Neural progenitor cell (in vitro differentiated cells): ENCODE results near the gene STAT5B. TPM values are rescaled to one million over a fixed set of nuclear protein-coding genes. Genes with fewer than 3 reads are reported as not detected.

Experiments used
- DNase-seq: peaks from one replicate; pipeline ENCODE4 v3.0.0-alpha.2; 2016; ENCODE audit warnings: low spot score
- H2AFZ ChIP-seq: fragments of 200-600 bp; sonication (generic); replicated peaks from 2 replicates; pipeline ENCODE4 v1.6.1; 2016; ENCODE audit warnings: antibody characterized with exemption
- H3F3A ChIP-seq: fragments of 200-600 bp; sonication (generic); 2 replicates; pipeline ENCODE4 v1.6.1; 2016; ENCODE audit warnings: antibody characterized with exemption, low read depth
- H3K27ac ChIP-seq: fragments of 200-600 bp; sonication (generic); 2 replicates; pipeline ENCODE4 v1.5.1; 2016; ENCODE audit warnings: mild to moderate bottlenecking
- H3K27me3 ChIP-seq: fragments of 200-600 bp; sonication (generic); 2 replicates; pipeline ENCODE4 v1.6.1; 2016; ENCODE audit warnings: mild to moderate bottlenecking, moderate library complexity
- H3K36me3 ChIP-seq: fragments of 200-600 bp; sonication (generic); 2 replicates; pipeline ENCODE4 v1.5.1; 2016
- H3K4me1 ChIP-seq: fragments of 200-600 bp; sonication (generic); 2 replicates; pipeline ENCODE4 v1.6.1; 2016; ENCODE audit warnings: mixed run types
- H3K4me2 ChIP-seq: fragments of 200-600 bp; sonication (generic); 2 replicates; pipeline ENCODE4 v1.6.1; 2016
- H3K4me3 ChIP-seq: fragments of 200-600 bp; sonication (generic); 2 replicates; pipeline ENCODE4 v1.5.1; 2016
- H3K79me2 ChIP-seq: fragments of 200-600 bp; sonication (generic); 2 replicates; pipeline ENCODE4 v1.6.1; 2016; ENCODE audit warnings: low read depth
- H3K9ac ChIP-seq: fragments of 200-600 bp; sonication (generic); 2 replicates; pipeline ENCODE4 v1.6.1; 2016
- H3K9me3 ChIP-seq: fragments of 200-600 bp; sonication (generic); 2 replicates; pipeline ENCODE4 v1.5.1; 2016; ENCODE audit warnings: low read depth
- H4K20me1 ChIP-seq: fragments of 200-600 bp; sonication (generic); 2 replicates; pipeline ENCODE4 v1.6.1; 2016; ENCODE audit warnings: low read depth
- H3K27ac Mint-ChIP-seq: 3 replicates; pipeline ENCODE4 v1.8.0; 2021; ENCODE audit warnings: mixed read lengths
- H3K27me3 Mint-ChIP-seq: 2 replicates; pipeline ENCODE4 v1.8.0; 2022; ENCODE audit warnings: low read depth, mild to moderate bottlenecking, inconsistent platforms, moderate library complexity, mixed read lengths; ENCODE audit not compliant: insufficient read depth
- H3K36me3 Mint-ChIP-seq: 3 replicates; pipeline ENCODE4 v1.8.0; 2021; ENCODE audit warnings: mixed read lengths
- H3K4me1 Mint-ChIP-seq: 3 replicates; pipeline ENCODE4 v1.8.0; 2021; ENCODE audit warnings: mixed read lengths
- H3K4me3 Mint-ChIP-seq: 3 replicates; pipeline ENCODE4 v1.8.0; 2021; ENCODE audit warnings: mild to moderate bottlenecking, moderate library complexity, mixed read lengths
- H3K9me3 Mint-ChIP-seq: 3 replicates; pipeline ENCODE4 v1.8.0; 2020; ENCODE audit warnings: mixed read lengths
- CTCF ChIP-seq: fragments of 200-600 bp; sonication (generic); IDR thresholded peaks from 2 replicates; pipeline ENCODE4 v1.5.1; 2017; ENCODE audit warnings: antibody characterized with exemption, mild to moderate bottlenecking
- EZH2 ChIP-seq: fragments of 200-600 bp; sonication (generic); IDR thresholded peaks from 2 replicates; pipeline ENCODE4 v1.6.1; 2017; ENCODE audit warnings: antibody characterized with exemption, mild to moderate bottlenecking, moderate library complexity
- EZH2phosphoT487 ChIP-seq: fragments of 200-600 bp; sonication (generic); IDR thresholded peaks from 2 replicates; pipeline ENCODE4 v1.6.1; 2017; ENCODE audit warnings: antibody characterized with exemption
- total RNA-seq: library from RNA; depleted of rRNA; stranded (reverse); fragments of >200 nt; gene quantifications from 2 replicates; pipeline ENCODE4 v1.2.3, GENCODE V29; 2015; ENCODE audit warnings: low replicate concordance

Gene STAT5B
- total RNA-seq, 1 donor from 2014 or later: 96.4 TPM

GRCh38 chr17:42284024-42284369 is 7.8 kb upstream of the STAT5B start:
- Mint-ChIP-seq H3K4me1 (peaks cover 27% of the 10 kb centered on the region), H3K27me3 (peaks cover 19% of the 10 kb centered on the region), H3K27ac (no peak overlapping the region), H3K4me3 (no peak overlapping the region), H3K36me3 (no peaks in the 10 kb centered on the region), H3K9me3 (peaks cover 2% of the 10 kb centered on the region)
- H3K27ac ChIP-seq: no peak overlapping the region
- H3F3A ChIP-seq: peaks cover 8% of the 10 kb centered on the region
- H3K4me2 ChIP-seq: no peak overlapping the region
- no peak overlapping the region for H3K9ac ChIP-seq
- H3K27me3 ChIP-seq: peaks cover 24% of the 10 kb centered on the region
- DNase-seq: no peak
- H3K4me3 ChIP-seq: no peak overlapping the region
- no peaks in the 10 kb centered on the region for H3K9me3 ChIP-seq
- no peak overlapping the region for H2AFZ ChIP-seq
- H4K20me1 ChIP-seq: no peaks in the 10 kb centered on the region
- peaks cover 17% of the 10 kb centered on the region for H3K4me1 ChIP-seq
- H3K36me3 ChIP-seq: no peaks in the 10 kb centered on the region
- H3K79me2 ChIP-seq: no peaks in the 10 kb centered on the region
- TF ChIP-seq EZH2 (no peak), EZH2phosphoT487 (no peak), CTCF (no peak)

GRCh38 chr17:42283241-42284023 is 7.2 kb upstream of the STAT5B start:
- Histone ChIP-seq H3K36me3 (no peaks in the 10 kb centered on the region), H3K4me1 (peaks cover 17% of the 10 kb centered on the region), H3K79me2 (no peaks in the 10 kb centered on the region), H3K4me3 (no peak overlapping the region), H2AFZ (no peak overlapping the region), H3K9me3 (no peaks in the 10 kb centered on the region), H3K27ac (no peak overlapping the region), H3K4me2 (no peak overlapping the region), H3K9ac (no peak overlapping the region), H4K20me1 (no peaks in the 10 kb centered on the region), H3F3A (peaks cover 5% of the 10 kb centered on the region), H3K27me3 (peaks cover 19% of the 10 kb centered on the region)
- TF ChIP-seq EZH2phosphoT487 (no peak), CTCF (no peak), EZH2 (no peak)
- H3K36me3 Mint-ChIP-seq: no peaks in the 10 kb centered on the region
- H3K27me3 Mint-ChIP-seq: peaks cover 19% of the 10 kb centered on the region
- peaks cover 27% of the 10 kb centered on the region for H3K4me1 Mint-ChIP-seq
- H3K4me3 Mint-ChIP-seq: no peak overlapping the region
- DNase-seq: no peak
- H3K9me3 Mint-ChIP-seq: peaks cover 2% of the 10 kb centered on the region
- H3K27ac Mint-ChIP-seq: no peak overlapping the region

- Histone ChIP-seq H3K27me3 (peaks cover 10% of the 10 kb centered on the region), H3K9ac (no peak overlapping the region), H2AFZ (no peak overlapping the region), H3K9me3 (no peaks in the 10 kb centered on the region), H4K20me1 (no peaks in the 10 kb centered on the region), H3K4me1 (peaks cover 17% of the 10 kb centered on the region), H3K4me2 (no peak overlapping the region), H3K27ac (no peak overlapping the region), H3F3A (peaks cover 7% of the 10 kb centered on the region), H3K79me2 (no peaks in the 10 kb centered on the region), H3K4me3 (no peak overlapping the region), H3K36me3 (no peaks in the 10 kb centered on the region)
- Mint-ChIP-seq H3K9me3 (no peaks in the 10 kb centered on the region), H3K27me3 (peaks cover 19% of the 10 kb centered on the region), H3K4me1 (peaks cover 26% of the 10 kb centered on the region), H3K4me3 (no peak overlapping the region), H3K36me3 (no peaks in the 10 kb centered on the region), H3K27ac (peak overlapping the region; percentile 78)
- no peak for TF ChIP-seq CTCF
- no peak for TF ChIP-seq EZH2phosphoT487
- no peak for TF ChIP-seq EZH2
- DNase-seq: no peak
These were observed 6.4 kb upstream of the STAT5B start for GRCh38 chr17:42282478-42283080.
